NCI-H748 (cell line): ENCODE results near the gene UNC13C.

Source experiments
- DNase-seq: peaks from one replicate; lab custom pipeline; 2025; ENCODE audit not compliant: unreplicated experiment; lab: John Stamatoyannopoulos, UW

UNC13C gene

DNA sequence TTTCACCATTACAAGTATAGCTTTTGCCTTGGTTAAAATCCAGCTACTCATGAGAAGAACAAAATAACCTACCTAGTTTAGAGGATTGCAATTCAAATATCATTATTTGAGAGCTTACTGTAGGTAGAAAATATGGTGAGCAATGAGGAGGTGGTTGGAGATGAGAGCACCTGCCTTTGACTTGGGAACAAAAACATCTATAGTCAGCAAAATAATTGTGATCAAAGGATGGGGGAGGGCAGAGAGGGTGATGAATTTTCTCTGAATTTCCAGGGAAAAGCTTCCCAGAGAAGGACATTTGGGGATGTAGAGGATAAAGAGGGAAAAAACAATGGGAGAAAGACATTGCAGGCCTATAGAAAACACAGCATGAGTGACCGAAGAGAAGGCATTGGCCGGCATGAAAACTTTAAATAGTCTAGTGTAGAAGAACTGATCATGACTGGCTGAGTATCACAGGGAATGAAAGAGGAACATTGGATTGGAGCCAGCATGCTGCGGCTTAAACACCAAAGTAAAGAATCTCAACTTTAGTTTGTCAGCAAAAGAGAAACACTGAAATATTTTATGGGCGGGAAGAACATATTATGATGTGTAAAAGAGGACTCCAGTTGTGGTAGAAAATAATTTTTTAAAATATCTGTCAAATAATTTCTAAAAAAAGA is 581.3 kb downstream of the UNC13C start:
- no peak for DNase-seq

DNA sequence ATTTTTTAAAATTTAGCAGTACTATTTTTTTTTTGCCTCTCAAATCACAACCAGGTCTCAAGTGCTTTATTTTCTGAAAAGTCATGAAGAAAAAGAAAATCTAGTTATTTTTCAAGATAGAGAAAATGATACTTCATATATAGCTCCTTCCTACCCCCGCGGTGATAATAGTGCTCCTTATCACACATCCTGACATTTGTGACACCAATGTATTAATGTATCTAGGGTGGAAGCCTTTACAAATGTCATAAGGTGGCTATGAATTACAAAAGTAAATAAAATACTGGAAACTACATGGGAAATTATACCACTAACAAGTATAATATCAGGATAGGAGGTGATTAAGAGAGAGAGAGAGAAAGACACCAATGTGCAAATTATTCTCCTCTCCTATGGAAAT is 582.2 kb downstream of the UNC13C start:
- no peak for DNase-seq

DNA sequence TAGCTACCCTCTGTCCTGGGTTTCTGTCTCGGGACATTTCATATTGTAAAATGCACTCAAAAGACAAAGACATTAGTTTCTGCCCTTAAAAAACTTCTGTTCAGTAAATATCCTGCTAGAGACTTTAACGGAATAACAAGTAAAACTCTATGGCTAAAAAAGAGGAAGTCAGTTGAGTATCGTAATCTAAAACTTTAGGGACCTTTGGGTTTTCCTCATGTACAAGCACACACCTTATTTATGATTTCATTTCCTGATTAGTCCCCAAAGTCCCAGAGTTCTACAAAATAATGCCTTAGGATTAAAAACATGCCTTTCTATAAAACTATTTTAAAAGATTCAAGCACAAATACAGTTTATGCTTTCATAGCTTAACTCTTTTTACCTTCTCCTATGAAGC is 585.9 kb downstream of the UNC13C start:
- no peak for DNase-seq

DNA sequence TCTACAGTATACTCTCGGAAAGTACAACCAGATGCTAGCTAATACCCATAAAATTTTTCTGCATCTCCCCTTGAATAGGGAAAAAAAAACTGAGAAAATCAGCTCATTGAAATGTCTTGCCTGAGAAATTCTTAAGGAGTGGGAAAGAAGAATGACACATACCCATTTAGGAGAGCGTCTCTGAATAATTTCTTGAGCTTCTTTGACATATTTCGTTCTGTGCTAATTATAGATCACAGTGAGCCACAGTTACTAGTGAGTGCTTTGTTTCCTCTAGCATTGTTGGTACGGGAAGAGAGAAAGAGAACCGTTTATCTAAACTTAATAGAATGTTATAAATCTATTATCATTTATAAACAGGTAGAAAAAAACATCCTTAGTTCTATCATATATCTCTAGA is 588.4 kb downstream of the UNC13C start:
- DNase-seq = no peak

DNA sequence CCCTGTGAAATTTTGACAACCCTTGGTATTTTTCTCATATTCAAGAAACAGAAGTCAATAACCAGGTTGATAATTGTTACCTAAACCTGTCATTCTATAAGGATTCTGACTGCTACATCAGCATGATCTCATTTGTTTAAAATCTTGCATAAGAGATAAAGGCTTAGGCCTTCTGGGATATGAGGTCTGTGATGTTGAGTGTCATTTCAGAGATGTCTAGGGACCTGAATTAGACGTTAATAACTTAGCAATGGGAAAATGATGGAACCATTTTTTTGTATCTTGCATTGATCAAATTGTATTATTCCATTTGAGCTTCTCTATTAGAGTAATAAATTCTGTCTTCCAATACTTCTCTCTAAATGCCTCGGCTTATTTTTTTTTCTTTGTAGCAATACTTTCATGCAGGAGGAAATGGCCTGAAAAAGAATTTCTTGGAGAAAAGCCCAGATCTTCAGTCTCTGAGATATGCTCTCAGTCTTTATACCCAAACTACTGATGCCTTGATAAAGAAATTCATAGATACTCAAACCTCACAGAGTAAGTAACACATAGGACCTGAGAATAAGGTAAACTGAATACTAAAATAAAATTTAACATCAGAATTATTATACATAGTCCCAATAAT is 589.3 kb downstream of the UNC13C start:
- no peak for DNase-seq

DNA sequence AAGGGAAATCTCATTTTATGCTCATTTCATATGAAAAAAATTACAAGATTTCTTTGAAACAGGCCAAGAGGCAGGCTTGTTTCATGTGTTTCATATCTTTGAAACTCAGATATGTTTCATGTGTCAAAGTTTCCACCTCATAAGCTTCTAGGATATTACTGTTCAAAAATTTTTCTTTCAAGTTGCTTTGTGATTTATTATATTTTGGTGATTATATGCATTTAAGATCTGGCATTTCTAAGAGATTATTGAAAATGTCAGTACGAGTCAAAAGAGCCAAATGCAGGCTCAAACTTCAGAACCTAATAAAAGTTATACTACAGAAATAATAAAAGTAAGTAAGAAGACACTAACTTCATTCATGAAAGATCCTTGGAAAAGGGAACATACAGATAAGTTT is 590.1 kb downstream of the UNC13C start:
- no peak for DNase-seq

DNA sequence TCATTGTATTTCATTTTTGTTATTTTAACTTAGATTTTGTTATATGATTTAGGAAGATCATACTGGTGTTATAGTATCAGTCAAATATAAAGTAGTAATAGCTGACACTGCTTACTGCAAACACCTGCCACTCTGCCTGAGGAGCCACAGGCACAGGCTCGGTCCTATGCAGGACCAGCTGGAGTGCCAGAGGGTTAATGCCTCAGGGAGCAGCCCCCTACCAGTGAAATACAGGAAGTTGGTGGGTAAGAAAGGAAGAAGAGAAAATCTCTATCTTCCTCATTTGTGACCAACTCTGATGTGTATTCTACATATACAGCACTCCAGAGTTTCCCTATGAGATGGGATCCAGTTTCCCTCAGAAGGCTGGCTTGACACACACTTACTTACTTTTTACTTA is 593.3 kb downstream of the UNC13C start:
- no peak for DNase-seq

DNA sequence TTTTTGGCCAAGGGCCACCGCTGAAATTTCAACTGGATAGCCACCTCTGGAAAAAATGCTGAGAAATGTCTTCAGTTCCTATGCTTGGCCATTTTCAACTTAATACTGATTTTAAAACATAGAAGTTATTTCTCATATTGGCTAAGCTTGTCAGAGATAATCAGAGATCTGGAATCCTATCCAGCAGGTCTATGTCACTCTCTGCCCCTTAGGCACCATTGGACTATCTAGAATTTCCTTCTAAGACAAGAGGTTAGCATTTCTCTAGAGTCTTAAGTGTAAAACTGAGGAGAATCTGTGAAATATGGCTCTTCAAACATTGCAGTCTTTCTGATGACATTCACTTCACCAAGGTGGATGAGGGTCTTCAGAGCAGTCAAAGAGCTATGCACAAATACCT is 597.3 kb downstream of the UNC13C start:
- DNase-seq = no peak

DNA sequence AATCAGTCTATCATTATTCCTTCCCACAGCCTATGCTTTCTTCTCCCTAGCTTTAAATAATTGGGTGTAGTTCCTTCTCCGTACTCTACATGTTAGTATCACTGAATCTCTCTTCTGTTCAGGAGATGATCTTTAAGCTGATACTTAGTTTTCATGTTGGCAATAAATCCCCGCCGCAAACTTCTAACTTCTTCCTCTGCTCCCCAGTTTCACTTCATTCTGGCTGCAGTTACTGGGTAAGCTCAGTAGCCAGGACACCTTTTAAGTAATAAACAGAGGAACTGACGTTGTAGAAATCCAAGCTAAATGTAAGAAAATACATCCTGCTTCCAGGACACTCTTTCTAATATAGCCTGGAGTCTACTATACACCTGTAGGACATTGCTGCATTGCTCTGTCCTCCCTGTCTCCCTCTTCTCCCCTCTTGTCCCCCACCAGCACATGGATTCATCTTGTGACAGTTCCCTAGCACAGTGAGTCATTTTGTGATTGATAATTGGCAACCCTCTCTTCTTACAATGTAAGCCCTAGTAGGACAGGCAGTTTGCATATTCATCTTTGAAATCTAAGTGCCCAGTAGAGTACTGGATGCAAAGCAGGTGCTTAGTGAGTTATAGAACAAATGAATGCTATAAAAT is 598.2 kb downstream of the UNC13C start:
- no peak for DNase-seq

DNA sequence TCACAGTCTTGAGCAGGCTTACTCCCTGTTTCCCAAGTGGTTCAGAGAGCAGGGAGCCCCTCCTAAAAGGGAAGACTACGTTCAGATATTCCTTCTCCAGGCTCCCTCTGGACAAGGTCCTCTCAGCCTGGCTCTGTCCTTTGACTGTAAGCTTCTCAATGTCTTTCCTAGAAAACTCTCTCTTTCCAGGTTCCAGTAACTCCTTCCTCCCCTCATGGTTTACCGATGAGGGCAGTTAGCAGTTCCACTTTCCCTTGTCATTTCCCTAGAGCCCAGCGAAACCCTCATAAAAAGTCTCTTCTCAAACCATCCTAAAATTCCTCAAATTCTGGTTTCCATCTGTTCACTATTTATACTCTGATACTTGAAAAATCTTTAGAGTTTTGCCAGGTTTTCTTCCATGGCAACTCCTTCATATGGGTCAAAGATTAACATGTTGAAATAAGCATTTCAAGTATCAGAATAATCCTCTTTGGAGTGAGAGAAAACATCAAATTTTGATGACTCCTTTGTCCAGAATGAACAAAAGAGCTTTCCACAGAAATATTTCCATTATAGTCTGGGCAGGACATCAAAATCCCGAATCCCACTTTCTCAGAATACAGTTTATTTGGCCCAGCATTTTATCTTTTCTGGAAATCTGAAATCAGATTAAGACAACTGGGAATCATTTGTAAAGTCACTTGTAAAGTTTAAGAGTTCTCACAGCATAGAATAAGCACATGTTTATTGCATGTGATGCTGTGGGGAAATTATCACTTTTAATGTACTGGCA is 599.4 kb downstream of the UNC13C start:
- no peak for DNase-seq

DNA sequence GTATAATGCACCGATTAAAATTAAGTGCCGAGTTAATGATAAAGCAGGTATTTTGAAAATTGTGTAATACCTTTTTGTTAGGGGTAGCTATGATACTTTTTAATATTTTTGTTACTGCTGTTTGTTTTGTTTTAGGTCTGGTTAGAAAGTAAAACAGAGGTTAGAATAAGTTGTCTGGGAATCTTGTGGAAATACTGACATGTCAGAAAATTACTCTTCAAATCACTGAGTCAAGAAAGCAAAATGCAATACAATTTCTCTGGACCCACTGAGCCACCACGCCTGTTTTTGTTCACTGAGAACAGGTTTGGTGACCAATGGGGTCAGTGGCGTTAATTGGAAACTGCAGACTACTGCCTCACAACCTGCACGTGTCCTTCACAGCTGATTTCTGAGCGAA is 601.6 kb downstream of the UNC13C start:
- DNase-seq = no peak

DNA sequence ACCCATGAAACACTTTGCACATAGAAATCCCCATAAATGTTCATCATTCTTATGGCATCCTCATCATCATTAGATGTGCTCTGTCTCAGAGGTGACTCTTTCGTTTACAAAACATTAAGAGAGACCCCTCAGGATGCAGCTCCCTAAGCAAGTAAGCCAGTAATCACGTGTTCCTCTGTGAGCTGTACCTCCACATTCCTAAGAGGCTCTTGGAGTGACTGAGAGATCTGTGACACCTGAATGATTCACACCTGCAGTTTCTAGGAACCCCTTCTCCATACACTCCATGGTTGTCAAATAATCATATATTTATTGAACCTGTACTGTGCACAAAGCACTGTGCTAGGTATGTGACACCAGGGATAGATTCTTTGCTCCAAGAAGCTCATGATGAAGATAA is 602.4 kb downstream of the UNC13C start:
- DNase-seq = no peak

DNA sequence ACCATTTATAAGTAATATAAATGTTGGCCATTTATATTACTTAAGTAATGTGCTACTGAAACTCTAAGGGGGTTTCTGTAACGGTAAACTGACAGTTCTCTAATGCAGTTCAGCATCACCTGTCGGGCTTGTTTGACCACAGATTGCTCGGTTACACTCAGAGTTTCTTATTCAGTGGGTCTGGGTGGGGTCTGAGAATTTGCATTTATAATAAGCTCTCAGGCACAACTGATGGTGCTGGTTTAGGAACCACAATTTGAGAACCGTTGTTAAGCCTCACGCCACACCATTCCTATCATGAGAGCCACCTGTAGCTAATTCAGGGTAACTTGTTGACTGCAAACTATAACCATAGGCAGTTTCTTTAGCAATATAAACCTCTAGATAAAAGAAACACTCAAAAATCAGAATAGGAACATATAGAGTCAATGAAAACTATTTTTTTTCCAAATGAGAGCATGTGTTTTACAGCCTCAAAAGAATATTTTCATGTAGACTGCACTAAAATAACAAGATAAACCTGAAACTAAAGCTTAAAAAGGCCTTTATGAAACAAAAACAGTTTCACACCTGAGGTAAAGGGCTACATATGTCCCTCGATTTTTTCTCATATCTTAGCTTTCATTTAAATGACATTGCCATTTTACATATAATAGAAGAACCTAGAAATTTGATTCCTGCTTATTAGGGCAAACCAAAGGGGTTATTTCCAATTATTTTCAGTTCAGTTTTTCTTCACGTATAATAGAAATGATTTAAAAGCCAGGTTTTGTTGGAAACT is 604.8 kb downstream of the UNC13C start:
- no peak for DNase-seq

DNA sequence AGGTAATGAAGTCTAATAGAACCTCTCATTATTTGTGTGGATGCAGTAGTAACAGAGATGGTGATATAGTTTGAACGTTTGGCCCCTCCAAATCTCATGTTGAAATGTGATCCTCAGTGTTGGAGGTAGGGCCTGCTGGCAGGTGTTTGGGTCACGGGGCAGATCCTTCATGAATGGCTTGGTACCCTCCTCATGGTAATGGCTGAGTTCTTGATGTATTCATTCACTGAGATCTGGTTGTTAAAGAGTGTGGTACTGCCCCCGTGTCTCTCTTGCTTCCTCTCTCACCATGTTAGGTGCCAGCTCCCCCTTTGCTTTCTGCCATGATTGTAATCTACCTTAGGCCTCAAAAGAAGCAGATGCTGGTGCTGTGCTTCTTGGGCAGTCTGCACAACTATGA is 606.8 kb downstream of the UNC13C start:
- DNase-seq = no peak

DNA sequence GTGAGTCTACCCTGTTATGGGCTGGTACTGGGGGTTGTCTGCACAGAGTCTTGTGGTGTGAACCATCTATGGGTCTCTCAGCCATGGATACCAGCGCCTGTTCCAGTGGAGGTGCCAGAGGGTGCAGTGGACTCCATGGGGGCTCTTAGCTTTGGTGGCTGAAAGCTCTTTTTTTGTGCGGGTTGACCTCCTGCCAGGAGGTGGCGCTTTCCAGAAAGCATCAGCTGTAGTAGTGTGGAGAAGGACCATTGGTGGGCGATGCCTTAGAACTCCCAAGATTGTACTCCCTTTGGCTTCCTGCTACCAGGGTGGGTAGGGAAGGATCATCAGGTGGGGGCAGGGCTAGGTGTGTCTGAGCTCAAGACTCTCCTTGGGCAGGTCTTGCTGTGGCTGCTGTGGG is 615.9 kb downstream of the UNC13C start:
- DNase-seq = no peak

DNA sequence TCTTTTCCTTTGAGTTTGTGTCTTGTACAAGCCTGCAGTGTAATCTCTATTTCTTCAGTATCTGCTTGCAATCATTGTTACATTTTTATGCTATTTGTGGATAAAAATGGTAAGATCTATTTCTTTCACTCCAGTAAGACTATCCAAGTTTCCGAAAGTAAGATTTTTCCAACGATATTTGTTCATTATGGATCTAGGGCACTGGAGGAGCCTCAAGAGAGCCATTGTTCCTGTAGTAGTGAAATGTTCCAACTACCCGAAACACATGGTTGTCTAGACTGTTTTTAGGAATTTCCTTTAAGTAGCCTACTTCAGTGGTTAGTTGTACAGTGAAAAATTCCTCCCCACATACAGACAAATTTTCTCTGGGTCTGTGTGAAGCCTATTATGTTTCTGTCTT is 621.1 kb downstream of the UNC13C start:
- DNase-seq = no peak

DNA sequence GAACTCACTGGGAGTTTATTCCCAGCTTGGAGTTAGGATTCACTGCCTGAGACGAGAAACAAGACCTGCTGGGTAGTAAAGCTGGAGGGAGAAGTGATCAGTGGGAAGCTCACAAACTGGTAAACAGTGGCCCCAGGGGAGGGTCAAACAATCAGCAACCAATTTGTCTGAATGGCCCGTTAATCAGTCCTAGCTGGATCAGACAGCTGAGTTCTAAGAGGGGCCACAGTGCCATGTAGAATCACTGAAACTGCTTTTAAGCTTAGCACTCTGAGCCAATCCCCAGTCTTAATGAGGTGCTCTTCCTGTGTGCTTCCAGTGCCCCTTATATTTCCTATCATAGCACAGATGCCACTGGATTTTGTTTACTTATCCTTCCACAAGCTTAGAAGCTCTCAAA is 626.8 kb downstream of the UNC13C start:
- DNase-seq = no peak

DNA sequence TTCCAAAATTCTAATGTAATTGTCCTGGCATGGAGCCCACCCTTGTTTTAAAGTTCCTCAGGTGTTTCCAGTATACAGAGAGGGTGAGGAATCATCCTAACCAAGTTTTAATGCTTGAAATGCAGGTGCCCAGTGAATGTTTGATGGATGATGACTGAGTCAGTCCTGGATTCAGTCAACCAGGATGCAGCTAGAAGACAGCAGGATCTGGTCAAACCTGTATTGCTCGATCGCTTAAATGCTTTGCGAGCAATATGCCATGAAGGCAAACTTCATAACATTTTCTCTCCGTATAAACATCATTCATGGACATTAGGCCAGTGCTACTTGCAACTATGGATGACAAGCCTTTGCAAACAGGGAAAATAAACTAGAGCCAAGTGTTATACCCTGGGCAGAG is 627.3 kb downstream of the UNC13C start:
- no peak for DNase-seq

DNA sequence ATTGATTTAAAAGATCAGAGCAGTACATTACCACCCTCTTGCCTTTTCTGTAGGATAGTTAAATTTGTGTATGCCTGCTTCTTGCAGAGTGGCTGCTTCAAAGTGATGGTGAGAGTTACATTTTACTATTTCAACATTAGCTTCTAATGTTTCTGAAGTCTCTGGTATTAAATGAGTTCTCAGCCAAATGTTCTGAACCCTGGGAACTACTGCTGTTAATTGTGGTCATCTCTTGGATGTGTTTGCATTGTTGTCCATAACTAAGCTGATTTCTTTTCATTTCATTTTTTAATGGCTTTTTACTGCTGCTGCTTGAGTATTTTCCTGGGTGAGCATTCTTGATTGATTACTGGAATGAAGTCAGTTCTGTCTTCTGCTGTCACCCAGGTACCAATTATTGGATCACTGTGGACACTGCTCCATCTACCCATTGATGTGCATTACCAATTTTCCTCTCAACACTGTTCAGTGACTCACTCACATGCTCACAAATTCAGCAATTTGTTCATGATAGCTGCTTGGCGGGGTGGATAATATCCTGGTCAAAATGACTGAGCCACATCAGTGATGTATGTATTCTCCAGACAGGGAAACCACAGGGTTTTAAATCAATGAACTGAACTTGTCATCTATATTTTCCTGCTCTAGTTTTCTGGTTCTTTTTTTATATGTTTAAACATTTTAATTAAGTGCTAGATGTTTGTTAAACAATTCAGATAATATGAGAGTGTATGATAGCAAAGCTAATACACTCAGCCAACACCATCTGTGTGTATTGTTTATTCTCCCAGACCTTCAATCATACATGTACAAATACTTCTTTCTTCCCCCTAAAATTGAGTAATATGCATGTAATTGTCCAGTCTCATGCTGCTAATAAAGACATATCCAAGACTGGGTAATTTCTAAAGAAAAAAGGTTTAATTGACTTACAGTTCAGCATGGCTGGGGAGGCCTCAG is 630.9 kb downstream of the UNC13C start:
- DNase-seq = no peak

DNA sequence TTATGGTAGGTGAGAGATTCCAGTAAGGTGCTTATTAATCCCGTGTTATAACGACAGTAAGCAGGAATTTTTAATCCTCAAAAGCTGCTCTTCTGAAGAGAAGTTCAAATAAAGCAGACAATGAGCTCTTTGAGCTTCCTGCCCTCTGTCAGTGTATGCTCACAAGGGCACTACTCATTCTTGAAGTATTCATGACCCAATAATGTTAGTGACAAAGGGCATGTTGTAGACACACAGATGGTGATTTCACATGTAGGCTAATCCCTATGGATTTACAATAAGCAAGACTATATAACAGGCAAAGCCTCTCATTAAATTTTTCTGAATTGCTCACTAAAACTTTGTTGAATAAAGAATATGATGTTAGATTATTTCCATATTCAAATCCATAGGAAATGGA is 639.9 kb downstream of the UNC13C start:
- no peak for DNase-seq
